ENCODE measurements around the gene GAS2L2. TPM values are rescaled to one million over a fixed set of nuclear protein-coding genes. Genes with fewer than 3 reads are reported as not detected.

The GAS2L2 gene
- total and polyA plus RNA-seq, 4 donors, result 1.6 to 11.5 (median 3.9) TPM

DNA sequence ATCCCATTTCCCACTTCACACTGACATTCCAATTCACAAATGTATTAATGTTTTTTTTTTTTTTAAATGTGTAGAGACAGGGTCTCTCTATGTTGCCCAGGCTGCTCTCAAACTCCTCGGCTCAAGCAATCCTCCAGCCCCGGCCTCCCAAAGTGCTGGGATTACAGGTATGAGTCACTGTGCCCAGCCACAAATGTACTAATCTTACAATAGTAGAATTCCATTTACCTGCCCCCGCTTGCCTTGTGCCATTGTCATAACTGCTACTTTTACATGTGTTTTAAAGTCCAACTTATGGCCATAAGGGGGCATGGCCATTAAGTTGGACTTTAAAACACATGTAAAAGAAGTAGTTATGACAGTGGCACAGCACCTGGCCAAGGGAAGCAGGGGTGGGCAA is 37.8 kb upstream of the GAS2L2 start:
- 92 to 96% methylated on average over 3 of the region's 3 CpGs for WGBS, 2 donors
- Histone ChIP-seq H3K9me3 (ENCODE audit: control insufficient read depth in 4 of 4, insufficient read depth in 3 of 4, low read length in 3 of 4) (no peaks in the 10 kb centered on the region), H3K27me3 (ENCODE audit: control insufficient read depth in 3 of 3, insufficient read depth in 3 of 3, low read length in 2 of 3) (peaks cover 0 to 40% (median 33%) of the 10 kb centered on the region in 3 donors), H3K36me3 (ENCODE audit: control insufficient read depth in 4 of 4, insufficient read depth in 4 of 4, low read length in 4 of 4) (no peaks in the 10 kb centered on the region), H3K4me1 (ENCODE audit: control insufficient read depth in 5 of 5, insufficient read depth in 5 of 5, low read length in 5 of 5) (peaks cover 0 to 13% (median 7%) of the 10 kb centered on the region in 5 donors), H3K27ac (ENCODE audit: low read depth in 1 of 2, low read length in 1 of 2) (no peak overlapping the region), H3K4me3 (no peak overlapping the region), H3K9ac (ENCODE audit: insufficient read depth in 1 of 2, low read length in 2 of 2) (no peak overlapping the region)
- ATAC-seq (ENCODE audit: insufficient read depth, low FRiP score) (no peak), DNase-seq (no peak)
- TF ChIP-seq, protein P1, sequence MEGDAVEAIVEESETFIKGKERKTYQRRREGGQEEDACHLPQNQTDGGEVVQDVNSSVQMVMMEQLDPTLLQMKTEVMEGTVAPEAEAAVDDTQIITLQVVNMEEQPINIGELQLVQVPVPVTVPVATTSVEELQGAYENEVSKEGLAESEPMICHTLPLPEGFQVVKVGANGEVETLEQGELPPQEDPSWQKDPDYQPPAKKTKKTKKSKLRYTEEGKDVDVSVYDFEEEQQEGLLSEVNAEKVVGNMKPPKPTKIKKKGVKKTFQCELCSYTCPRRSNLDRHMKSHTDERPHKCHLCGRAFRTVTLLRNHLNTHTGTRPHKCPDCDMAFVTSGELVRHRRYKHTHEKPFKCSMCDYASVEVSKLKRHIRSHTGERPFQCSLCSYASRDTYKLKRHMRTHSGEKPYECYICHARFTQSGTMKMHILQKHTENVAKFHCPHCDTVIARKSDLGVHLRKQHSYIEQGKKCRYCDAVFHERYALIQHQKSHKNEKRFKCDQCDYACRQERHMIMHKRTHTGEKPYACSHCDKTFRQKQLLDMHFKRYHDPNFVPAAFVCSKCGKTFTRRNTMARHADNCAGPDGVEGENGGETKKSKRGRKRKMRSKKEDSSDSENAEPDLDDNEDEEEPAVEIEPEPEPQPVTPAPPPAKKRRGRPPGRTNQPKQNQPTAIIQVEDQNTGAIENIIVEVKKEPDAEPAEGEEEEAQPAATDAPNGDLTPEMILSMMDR (IDR thresholded peaks at IDR 0.05; ENCODE audit: control extremely low read depth, extremely low read depth), result no peak

DNA sequence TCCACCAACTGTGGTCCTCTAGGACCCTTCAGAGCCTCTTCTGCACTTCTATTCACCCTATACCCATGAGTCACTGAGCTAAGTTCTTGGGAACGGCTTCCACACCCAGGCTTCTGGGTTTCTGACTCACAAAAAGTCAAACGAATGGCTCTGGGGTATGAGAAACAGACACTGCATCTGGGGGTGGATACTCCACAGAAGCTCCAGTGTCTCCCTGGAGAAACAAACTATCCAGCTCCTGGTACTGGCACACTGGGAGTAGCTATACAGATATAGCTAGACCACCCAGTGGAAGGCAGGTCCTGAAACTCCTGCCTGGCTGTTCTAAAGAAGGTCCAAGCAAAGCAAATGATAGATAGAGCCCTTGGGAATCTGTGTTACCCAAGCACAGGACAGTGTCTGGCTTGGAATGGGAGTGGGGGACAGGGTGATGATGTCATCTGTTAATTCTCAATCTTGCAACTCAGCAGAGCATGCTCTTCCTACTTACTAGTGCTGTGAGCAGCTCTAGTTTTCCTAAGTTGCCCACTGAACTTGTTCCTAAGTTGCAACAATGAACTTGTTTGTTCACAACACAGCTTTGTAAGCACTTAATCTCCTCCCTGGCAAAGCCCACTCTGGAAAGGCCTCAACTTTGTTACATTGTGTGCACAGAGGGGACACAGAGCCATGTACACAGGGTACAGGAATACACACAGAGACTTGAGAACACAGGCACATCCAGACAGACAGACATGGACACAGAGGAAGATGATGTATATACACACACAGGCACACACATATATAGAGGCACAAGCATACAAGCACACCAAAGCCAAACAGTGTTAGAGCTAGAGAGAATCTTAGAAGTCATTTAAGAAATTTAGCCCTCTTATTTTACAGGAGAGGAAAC is 35.7 kb upstream of the GAS2L2 start:
- no peak for DNase-seq
- Histone ChIP-seq H3K4me1 (ENCODE audit: control insufficient read depth in 5 of 5, insufficient read depth in 5 of 5, low read length in 5 of 5) (peaks cover 0 to 21% (median 3%) of the 10 kb centered on the region in 5 donors), H3K27ac (ENCODE audit: low read depth in 1 of 2, low read length in 1 of 2) (peak overlapping the region in 1 of 2 donors; percentile 62)

DNA sequence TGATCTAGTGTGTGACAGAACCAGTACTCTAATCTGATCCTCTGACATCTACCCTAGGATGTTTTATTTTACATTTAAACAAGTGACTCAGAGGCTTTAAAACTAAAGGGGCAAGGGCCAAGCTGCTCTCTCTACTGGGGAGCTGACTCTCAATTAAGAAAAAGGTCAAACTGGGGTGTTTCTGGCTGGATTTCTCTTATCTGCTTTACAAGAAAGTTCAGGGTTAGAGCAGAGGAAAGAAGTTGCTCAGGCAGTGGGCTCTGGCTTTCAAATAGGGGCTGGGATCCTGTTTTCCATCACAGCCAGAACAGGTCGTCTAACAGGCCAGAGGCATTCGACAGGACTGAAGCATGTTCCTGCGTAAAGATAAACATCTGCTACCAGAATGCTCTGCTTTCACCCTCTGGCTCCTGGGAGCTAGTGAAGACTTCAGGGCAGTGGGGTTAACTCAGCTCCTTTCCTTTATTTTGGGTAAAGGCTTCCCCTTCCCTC is 33.9 kb upstream of the GAS2L2 start:
- H3K9me3 ChIP-seq (ENCODE audit: control insufficient read depth in 4 of 4, insufficient read depth in 3 of 4, low read length in 3 of 4), result no peaks in the 10 kb centered on the region
- H3K27me3 ChIP-seq (ENCODE audit: control insufficient read depth in 3 of 3, insufficient read depth in 3 of 3, low read length in 2 of 3), result peaks cover 0 to 9% (median 0%) of the 10 kb centered on the region in 3 donors
- WGBS, 2 donors, result 36% methylated on average over 3 of the region's 3 CpGs
- TF ChIP-seq, protein P1 (IDR thresholded peaks at IDR 0.05; ENCODE audit: control extremely low read depth, extremely low read depth), result no peak
- H3K9ac ChIP-seq (ENCODE audit: insufficient read depth in 1 of 2, low read length in 2 of 2), result no peak overlapping the region
- peaks cover 0 to 17% (median 7%) of the 10 kb centered on the region in 5 donors for H3K4me1 ChIP-seq (ENCODE audit: control insufficient read depth in 5 of 5, insufficient read depth in 5 of 5, low read length in 5 of 5)
- H3K4me3 ChIP-seq, result no peak overlapping the region
- H3K36me3 ChIP-seq (ENCODE audit: control insufficient read depth in 4 of 4, insufficient read depth in 4 of 4, low read length in 4 of 4), result no peaks in the 10 kb centered on the region
- no peak for ATAC-seq (ENCODE audit: insufficient read depth, low FRiP score)
- peak overlapping the region in 1 of 2 donors; percentile 77 for H3K27ac ChIP-seq (ENCODE audit: low read depth in 1 of 2, low read length in 1 of 2)
- no peak for DNase-seq

More for the DNA sequence above, 35.7 kb upstream of the GAS2L2 start:
- 55 to 77% methylated on average over 2 of the region's 2 CpGs for WGBS, 2 donors
- Histone ChIP-seq H3K36me3 (ENCODE audit: control insufficient read depth in 4 of 4, insufficient read depth in 4 of 4, low read length in 4 of 4) (no peaks in the 10 kb centered on the region), H3K27me3 (ENCODE audit: control insufficient read depth in 3 of 3, insufficient read depth in 3 of 3, low read length in 2 of 3) (peaks cover 0 to 25% (median 16%) of the 10 kb centered on the region in 3 donors), H3K9ac (ENCODE audit: insufficient read depth in 1 of 2, low read length in 2 of 2) (no peak overlapping the region), H3K4me3 (no peak overlapping the region), H3K9me3 (ENCODE audit: control insufficient read depth in 4 of 4, insufficient read depth in 3 of 4, low read length in 3 of 4) (no peaks in the 10 kb centered on the region)
- ATAC-seq (ENCODE audit: insufficient read depth, low FRiP score), result peak; percentile 71
- TF ChIP-seq, protein P1 (IDR thresholded peaks at IDR 0.05; ENCODE audit: control extremely low read depth, extremely low read depth), result no peak

Data from lung (tissue), 12 donors.